ENCODE results near the gene SLC22A15.

GRCh38 chr1:116036255-116036654 is 59.9 kb downstream of the SLC22A15 start:
- TF ChIP-seq CTCF (conservative IDR thresholded peaks at IDR 0.05 in 1 of 2, IDR thresholded peaks at IDR 0.05 in 1 of 2; ENCODE audit: extremely low read depth in 1 of 2, insufficient read depth in 1 of 2, low read depth in 1 of 2, low read length in 2 of 2) (peak in 1 of 2 donors; percentile 2), EZH2 (IDR thresholded peaks at IDR 0.05; ENCODE audit: borderline replicate concordance, low read length) (no peak)
